Measurements from ENCODE around the gene RFPL1. TPM values are rescaled to one million over a fixed set of nuclear protein-coding genes. Genes with fewer than 3 reads are reported as not detected.
"Not testable (repeated sequence)": the region's sequence is repeated elsewhere in the genome, so short reads cannot be mapped to it uniquely, and the experiment has no call there.

Gene RFPL1
- total RNA-seq, 1 donor from 2014 or later = not detected

GRCh38 chr22:29396126-29396525 is 42.3 kb upstream of the RFPL1 start:
- intact Hi-C loops (cut with micrococcal nuclease) = no loop called here
- H3K9me3 ChIP-seq (replicated peaks) = no peaks in the 10 kb centered on the region
- no peak overlapping the region for H3K27ac ChIP-seq (replicated peaks)
- H3K4me3 ChIP-seq = no peak overlapping the region
- no peak for TF ChIP-seq CTCF (IDR thresholded peaks at IDR 0.05; ENCODE audit: borderline replicate concordance)
- peaks cover 4% of the 10 kb centered on the region for H3K4me1 ChIP-seq
- no peak for DNase-seq
- H3K36me3 ChIP-seq = no peaks in the 10 kb centered on the region
- H3K27me3 ChIP-seq (ENCODE audit: low read depth) = no peaks in the 10 kb centered on the region

GRCh38 chr22:29397791-29398190 is 40.6 kb upstream of the RFPL1 start:
- H3K27me3 ChIP-seq (ENCODE audit: low read depth) = no peaks in the 10 kb centered on the region
- intact Hi-C loops (cut with micrococcal nuclease) = no loop called here
- no peaks in the 10 kb centered on the region for H3K36me3 ChIP-seq
- no peak for TF ChIP-seq CTCF (IDR thresholded peaks at IDR 0.05; ENCODE audit: borderline replicate concordance)
- peaks cover 4% of the 10 kb centered on the region for H3K4me1 ChIP-seq
- H3K27ac ChIP-seq (replicated peaks) = no peak overlapping the region
- no peak for DNase-seq
- H3K4me3 ChIP-seq = no peak overlapping the region
- no peaks in the 10 kb centered on the region for H3K9me3 ChIP-seq (replicated peaks)

GRCh38 chr22:29400576-29400975 is 37.8 kb upstream of the RFPL1 start:
- intact Hi-C loops (cut with micrococcal nuclease) = no loop called here
- no peak for TF ChIP-seq CTCF (IDR thresholded peaks at IDR 0.05; ENCODE audit: borderline replicate concordance)
- Histone ChIP-seq H3K27ac (replicated peaks) (no peak overlapping the region), H3K36me3 (no peaks in the 10 kb centered on the region), H3K27me3 (ENCODE audit: low read depth) (no peaks in the 10 kb centered on the region), H3K9me3 (replicated peaks) (no peaks in the 10 kb centered on the region), H3K4me1 (no peaks in the 10 kb centered on the region), H3K4me3 (no peak overlapping the region)
- no peak for DNase-seq

GRCh38 chr22:29401538-29401937 is 36.8 kb upstream of the RFPL1 start:
- H3K27ac ChIP-seq (replicated peaks); H3K4me1 ChIP-seq; intact Hi-C loops (cut with micrococcal nuclease); H3K36me3 ChIP-seq; DNase-seq; H3K4me3 ChIP-seq; H3K27me3 ChIP-seq (ENCODE audit: low read depth); H3K9me3 ChIP-seq (replicated peaks): not testable (repeated sequence)

- Histone ChIP-seq H3K27ac (replicated peaks) (no peak overlapping the region), H3K9me3 (replicated peaks) (no peaks in the 10 kb centered on the region), H3K4me1 (no peaks in the 10 kb centered on the region), H3K27me3 (ENCODE audit: low read depth) (no peaks in the 10 kb centered on the region), H3K4me3 (no peak overlapping the region), H3K36me3 (no peaks in the 10 kb centered on the region)
- intact Hi-C loops (cut with micrococcal nuclease) = no loop called here
- TF ChIP-seq CTCF (IDR thresholded peaks at IDR 0.05; ENCODE audit: borderline replicate concordance) = no peak
- no peak for DNase-seq
These were observed 29.4 kb upstream of the RFPL1 start for GRCh38 chr22:29408940-29409339.

GRCh38 chr22:29411569-29412211 is 26.7 kb upstream of the RFPL1 start:
- H3K4me3 ChIP-seq; H3K27me3 ChIP-seq (ENCODE audit: low read depth); DNase-seq; intact Hi-C loops (cut with micrococcal nuclease); H3K27ac ChIP-seq (replicated peaks); H3K9me3 ChIP-seq (replicated peaks); H3K4me1 ChIP-seq; H3K36me3 ChIP-seq: not testable (repeated sequence)
